Liver (tissue), 9 donors: ENCODE measurements around the gene MED16. TPM values are rescaled to one million over a fixed set of nuclear protein-coding genes. Genes with fewer than 3 reads are reported as not detected.

Experiments
- DNase-seq: peaks from one replicate; pipeline ENCODE4 v3.0.0-alpha.2; 2017; ENCODE audit warnings: low spot score
- H3K27ac ChIP-seq, 2 donors: one replicate each; pipeline ENCODE4 v1.7.0; 2013; ENCODE audit warnings: inconsistent platforms in 2 of 2, low read length in 2 of 2, control low read depth in 1 of 2, low read depth in 1 of 2, mild to moderate bottlenecking in 1 of 2
- H3K27me3 ChIP-seq, 4 donors: one replicate each; pipeline versions ENCODE4 v1.6.1 to v1.7.0; 2013; ENCODE audit warnings: low read length in 3 of 4, inconsistent platforms in 1 of 4, mild to moderate bottlenecking in 1 of 4, moderate library complexity in 1 of 4; ENCODE audit not compliant: control insufficient read depth in 4 of 4, insufficient read depth in 4 of 4
- H3K36me3 ChIP-seq, 4 donors: one replicate each; pipeline versions ENCODE4 v1.6.1 to v1.7.0; 2013; ENCODE audit warnings: low read length in 3 of 4, mild to moderate bottlenecking in 3 of 4, low read depth in 1 of 4, moderate library complexity in 1 of 4; ENCODE audit not compliant: control insufficient read depth in 4 of 4, insufficient read depth in 3 of 4
- H3K4me1 ChIP-seq, 4 donors: one replicate each; pipeline versions ENCODE4 v1.6.1 to v1.7.0; 2013; ENCODE audit warnings: low read length in 3 of 4, mild to moderate bottlenecking in 3 of 4, moderate library complexity in 1 of 4; ENCODE audit not compliant: control insufficient read depth in 4 of 4, insufficient read depth in 4 of 4
- H3K4me3 ChIP-seq, 3 donors: one replicate each; pipeline versions ENCODE4 v1.6.1 to v1.7.0; 2013; ENCODE audit warnings: low read length in 3 of 3, control low read depth in 1 of 3, low read depth in 1 of 3, mild to moderate bottlenecking in 1 of 3
- H3K9ac ChIP-seq, 2 donors: one replicate each; pipeline ENCODE4 v1.7.0; 2013; ENCODE audit warnings: low read length in 2 of 2, mild to moderate bottlenecking in 2 of 2, moderate library complexity in 2 of 2, control low read depth in 1 of 2, low read depth in 1 of 2
- H3K9me3 ChIP-seq, 4 donors: one replicate each; pipeline versions ENCODE4 v1.6.1 to v1.7.0; 2013; ENCODE audit warnings: low read length in 3 of 4; ENCODE audit not compliant: control insufficient read depth in 4 of 4
- ATF3 ChIP-seq: IDR thresholded peaks from 2 replicates; pipeline ENCODE4 v1.6.1; 2016; ENCODE audit warnings: antibody characterized with exemption
- CTCF ChIP-seq: fragments of 150-350 bp; IDR thresholded peaks from 2 replicates; pipeline ENCODE4 v1.5.1; 2017; ENCODE audit warnings: improper control_type of control experiment, low read depth, low read length; ENCODE audit not compliant: missing input control
- EGR1 ChIP-seq, 2 donors: IDR thresholded peaks; 2 replicates each; pipeline ENCODE4 v1.6.1; 2016 to 2018; ENCODE audit warnings: antibody characterized with exemption in 2 of 2, low read depth in 2 of 2
- FOXA1 ChIP-seq: IDR thresholded peaks from 2 replicates; pipeline ENCODE4 v1.6.1; 2016; ENCODE audit warnings: antibody characterized with exemption
- FOXA2 ChIP-seq: IDR thresholded peaks from 2 replicates; pipeline ENCODE4 v1.6.1; 2016; ENCODE audit warnings: antibody characterized with exemption
- GABPA ChIP-seq, 2 donors: IDR thresholded peaks in 1 of 2; conservative IDR thresholded peaks in 1 of 2; 2 replicates each; pipeline ENCODE4 v1.6.1; 2016; ENCODE audit warnings: antibody characterized with exemption in 2 of 2, mild to moderate bottlenecking in 1 of 2, moderate library complexity in 1 of 2
- HNF4G ChIP-seq: IDR thresholded peaks from 2 replicates; pipeline ENCODE4 v1.6.1; 2016; ENCODE audit warnings: antibody characterized with exemption
- JUND ChIP-seq, 2 donors: IDR thresholded peaks; 2 replicates each; pipeline ENCODE4 v1.6.1; 2016; ENCODE audit warnings: antibody characterized with exemption in 2 of 2
- MAX ChIP-seq: IDR thresholded peaks from 2 replicates; pipeline ENCODE4 v1.6.1; 2016; ENCODE audit warnings: antibody characterized with exemption
- NR2F2 ChIP-seq: IDR thresholded peaks from 2 replicates; pipeline ENCODE4 v1.6.1; 2016; ENCODE audit warnings: antibody characterized with exemption
- RAD21 ChIP-seq, 2 donors: IDR thresholded peaks; 2 replicates each; pipeline ENCODE4 v1.6.1; 2016; ENCODE audit warnings: antibody characterized with exemption in 2 of 2, mild to moderate bottlenecking in 2 of 2
- REST ChIP-seq: IDR thresholded peaks from 2 replicates; pipeline ENCODE4 v1.6.1; 2016; ENCODE audit warnings: antibody characterized with exemption, mild to moderate bottlenecking
- RXRA ChIP-seq, 2 donors: IDR thresholded peaks; 2 replicates each; pipeline ENCODE4 v1.6.1; 2017 to 2018; ENCODE audit warnings: antibody characterized with exemption in 2 of 2, mild to moderate bottlenecking in 1 of 2
- SP1 ChIP-seq: IDR thresholded peaks from 2 replicates; pipeline ENCODE4 v1.6.1; 2018; ENCODE audit warnings: antibody characterized with exemption, mild to moderate bottlenecking
- TAF1 ChIP-seq: conservative IDR thresholded peaks from 2 replicates; pipeline ENCODE4 v1.6.1; 2016; ENCODE audit warnings: antibody characterized with exemption, mild to moderate bottlenecking
- ZBTB33 ChIP-seq: IDR thresholded peaks from 2 replicates; pipeline ENCODE4 v1.6.1; 2016; ENCODE audit warnings: antibody characterized with exemption
- WGBS: extraction: QIAGEN DNeasy Blood & Tissue Kit; methylation state at CpG from one replicate; pipeline ENCODE4 v1.1.7; 2013; 5-methylcytosine and 5-hydroxymethylcytosine counted together
- polyA plus RNA-seq, 2 donors: library from polyadenylated mRNA; stranded (reverse) in 1 of 2; unstranded in 1 of 2; fragments of 200-250 nt in 1 of 2; fragments of >200 nt in 1 of 2; fragmentation: Nextera tagmentation in 1 of 2; extraction: Ambion mirVana in 1 of 2; gene quantifications; one replicate each; pipeline versions ENCODE4 v1.2.1 to v1.2.3, GENCODE V29; 2013 to 2015
- total RNA-seq, 2 donors: library from RNA; depleted of rRNA; stranded (reverse); fragments of >200 nt; gene quantifications; one replicate each; pipeline ENCODE4 v1.2.3, GENCODE V29; 2014
- donor health status: healthy.
- donor health status: healthy.
- donor health status: healthy.
- donor health status: healthy.
- donor health status: healthy.

Gene MED16
- total and polyA plus RNA-seq, 4 donors, result 30.6 to 50.5 (median 41.0) TPM

- Histone ChIP-seq H3K9ac (no peak overlapping the region), H3K27ac (no peak overlapping the region), H3K36me3 (no peaks in the 10 kb centered on the region), H3K4me3 (peak overlapping the region in 1 of 3 donors; percentile 25), H3K4me1 (peaks cover 0 to 29% (median 14%) of the 10 kb centered on the region in 4 donors), H3K9me3 (no peaks in the 10 kb centered on the region), H3K27me3 (peaks cover 0 to 15% (median 3%) of the 10 kb centered on the region in 4 donors)
- TF ChIP-seq RXRA (IDR thresholded peaks at IDR 0.05) (no peak), TAF1 (no peak), SP1 (no peak), FOXA1 (no peak)
- WGBS, result 4% methylated on average over 68 of the region's 68 CpGs
- DNase-seq, result no peak
These were observed 26.4 kb upstream of the MED16 start for GRCh38 chr19:919199-920050.

GRCh38 chr19:918481-919198 is 25.7 kb upstream of the MED16 start:
- no peak for DNase-seq
- Histone ChIP-seq H3K9me3 (no peaks in the 10 kb centered on the region), H3K27me3 (peaks cover 0 to 15% (median 3%) of the 10 kb centered on the region in 4 donors), H3K36me3 (no peaks in the 10 kb centered on the region), H3K4me1 (peaks cover 0 to 29% (median 14%) of the 10 kb centered on the region in 4 donors), H3K27ac (no peak overlapping the region), H3K9ac (no peak overlapping the region), H3K4me3 (no peak overlapping the region)
- TF ChIP-seq FOXA1 (no peak), TAF1 (no peak), ATF3 (no peak), MAX (no peak), HNF4G (no peak), EGR1 (IDR thresholded peaks at IDR 0.05; ENCODE audit: low read depth in 2 of 2) (no peak), SP1 (no peak), NR2F2 (no peak), RXRA (IDR thresholded peaks at IDR 0.05) (no peak), FOXA2 (no peak), GABPA (IDR thresholded peaks at IDR 0.05 in 1 of 2, conservative IDR thresholded peaks at IDR 0.05 in 1 of 2) (no peak), ZBTB33 (no peak), RAD21 (IDR thresholded peaks at IDR 0.05) (no peak)
- WGBS, result 5% methylated on average over 58 of the region's 58 CpGs

- WGBS, result 8% methylated on average over 12 of the region's 12 CpGs
- Histone ChIP-seq H3K4me3 (no peak overlapping the region), H3K27me3 (peaks cover 0 to 15% (median 3%) of the 10 kb centered on the region in 4 donors), H3K27ac (no peak overlapping the region), H3K36me3 (no peaks in the 10 kb centered on the region), H3K9me3 (no peaks in the 10 kb centered on the region), H3K9ac (no peak overlapping the region), H3K4me1 (peaks cover 0 to 32% (median 16%) of the 10 kb centered on the region in 4 donors)
- DNase-seq, result no peak
- TF ChIP-seq GABPA (IDR thresholded peaks at IDR 0.05 in 1 of 2, conservative IDR thresholded peaks at IDR 0.05 in 1 of 2) (no peak), TAF1 (no peak), ATF3 (no peak), MAX (no peak), JUND (IDR thresholded peaks at IDR 0.05) (no peak), REST (no peak), CTCF (no peak), RXRA (IDR thresholded peaks at IDR 0.05) (no peak), HNF4G (no peak)
These were observed 25.1 kb upstream of the MED16 start for GRCh38 chr19:918152-918437.
